Endometrial microvascular endothelial cells (primary cell): ENCODE data around the gene PRTFDC1. TPM values are rescaled to one million over a fixed set of nuclear protein-coding genes. Genes with fewer than 3 reads are reported as not detected.
"Not testable (repeated sequence)": the region's sequence is repeated elsewhere in the genome, so short reads cannot be mapped to it uniquely, and the experiment has no call there.

Experiments used
- in situ Hi-C: cut with HindIII; loops from 2 replicates; pipeline ENCODE4 v1.10.0; 2017; ENCODE audit warnings: low sequenced_read_pairs, low pct_unique_long_range_greater_than_20kb; ENCODE audit errors: inconsistent ontology term
- total RNA-seq: library from RNA; depleted of rRNA; stranded (reverse); fragments of >200 nt; gene quantifications from one replicate; pipeline ENCODE4 v1.2.3, GENCODE V29; 2015; ENCODE audit errors: inconsistent ontology term

PRTFDC1 gene
- total RNA-seq, 1 donor from 2014 or later: 5.9 TPM

DNA sequence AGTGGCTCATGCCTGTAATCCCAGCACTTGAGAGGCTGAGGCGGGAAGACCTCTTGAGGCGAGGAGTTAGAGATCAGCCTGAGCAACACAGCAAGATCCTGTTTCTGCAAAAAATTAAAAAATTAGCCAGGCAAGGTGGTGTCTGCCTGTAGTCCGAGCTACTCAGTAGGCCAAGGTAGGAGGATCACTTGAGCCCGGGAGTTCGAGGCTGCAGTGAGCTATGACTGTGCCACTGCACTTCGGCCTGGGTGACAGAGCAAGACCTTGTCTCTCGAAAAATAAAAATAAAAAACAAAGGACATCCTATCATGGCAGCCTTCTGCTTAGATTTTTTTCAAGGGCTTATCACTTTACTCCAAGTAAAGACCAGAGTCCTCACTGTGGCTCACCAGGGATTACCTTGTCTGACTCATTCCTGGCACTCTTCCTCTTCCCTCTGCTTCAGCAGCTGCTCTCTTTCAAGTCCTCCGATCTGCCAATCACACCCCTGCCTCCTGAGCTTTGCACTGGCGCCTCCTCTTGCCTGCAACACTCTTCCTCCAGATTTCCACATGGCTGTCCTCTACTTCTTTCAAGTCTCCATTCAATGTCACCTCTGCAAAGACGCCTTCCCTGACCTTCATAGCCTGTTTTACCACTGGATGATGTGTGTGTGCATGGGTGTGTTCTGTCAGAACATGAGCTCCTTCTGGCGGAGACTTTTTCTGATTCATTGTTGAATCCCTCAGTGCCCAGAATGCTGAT is 7.7 kb downstream of the PRTFDC1 start:
- in situ Hi-C loops: no loop called here

GRCh38 chr10:24938525-24938924 is 13.9 kb downstream of the PRTFDC1 start:
- in situ Hi-C loops: no loop called here

DNA sequence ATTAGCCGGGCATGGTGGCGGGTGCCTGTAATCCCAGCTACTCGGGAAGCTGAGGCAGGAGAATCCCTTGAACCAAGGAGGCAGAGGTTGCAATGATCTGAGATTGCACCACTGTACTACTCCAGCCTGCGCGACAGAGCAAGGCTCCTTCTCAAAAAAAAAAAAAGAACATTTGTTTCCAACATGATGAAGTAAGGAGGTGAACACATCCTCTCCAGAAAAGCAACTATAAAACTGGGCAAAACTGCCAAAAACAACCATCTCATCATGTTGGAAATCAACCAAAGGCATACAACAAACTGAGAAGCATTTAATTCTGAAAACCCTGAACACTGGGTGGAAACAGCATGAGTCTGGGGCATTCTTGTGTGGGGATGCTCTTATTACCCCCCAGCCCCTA is 14.3 kb downstream of the PRTFDC1 start:
- in situ Hi-C loops: no loop called here

DNA sequence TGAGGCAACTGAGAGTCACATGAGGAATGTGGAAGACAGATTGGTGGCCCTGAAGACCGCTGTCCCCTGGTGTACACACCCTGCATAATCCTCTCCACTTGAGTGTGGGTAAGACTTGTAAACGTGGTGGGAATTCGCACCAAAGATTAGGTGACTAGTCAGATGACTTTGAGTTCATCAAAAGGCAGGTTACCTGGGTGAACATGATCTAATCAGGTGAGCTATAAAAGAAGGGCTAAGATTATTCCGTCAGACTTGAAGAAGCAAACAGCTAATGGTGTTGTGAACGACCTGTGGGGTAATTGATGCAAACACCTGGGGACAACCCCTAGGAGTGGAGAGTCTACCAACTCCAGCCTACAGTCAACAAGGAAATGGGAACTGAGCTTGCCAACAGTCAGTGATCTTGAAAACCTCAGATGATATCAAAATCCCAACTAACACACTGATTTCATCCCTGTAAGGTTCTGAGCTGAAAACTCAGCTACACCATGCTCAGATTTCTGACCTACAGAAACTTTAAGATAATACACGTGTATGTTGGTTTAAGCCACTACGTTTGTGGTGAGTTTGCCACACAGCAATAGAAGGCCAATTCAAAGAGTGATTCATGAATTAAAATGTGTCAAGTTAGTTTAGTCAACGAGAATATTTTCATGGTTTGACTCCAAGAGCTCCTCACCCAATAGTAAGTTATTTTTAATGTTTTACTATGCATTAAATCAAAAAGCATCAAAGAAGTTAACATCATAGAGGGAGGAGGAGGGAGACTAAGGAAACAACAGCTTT is 16.7 kb downstream of the PRTFDC1 start:
- in situ Hi-C loops: no loop called here

- in situ Hi-C loops: no loop called here
These were observed 21.2 kb downstream of the PRTFDC1 start for GRCh38 chr10:24931236-24931635.

DNA sequence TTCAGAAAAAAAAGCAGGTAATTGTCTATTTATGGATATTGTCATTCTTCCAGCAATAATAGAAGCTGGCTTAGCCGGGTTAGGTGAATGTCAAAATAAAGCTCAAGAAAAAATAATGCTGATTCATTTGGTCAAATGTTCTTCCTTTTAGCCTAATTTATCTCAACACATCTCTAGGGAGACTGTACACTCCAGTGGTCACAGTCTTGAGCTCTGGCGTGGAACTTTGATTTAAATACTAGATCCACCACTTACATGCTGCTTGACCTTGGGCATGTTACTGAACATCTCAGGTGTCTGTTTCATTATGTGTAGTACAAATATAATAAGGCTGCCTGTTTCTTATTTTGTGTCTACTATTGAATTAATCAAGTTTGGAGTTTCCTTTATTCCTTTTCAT is 22.0 kb downstream of the PRTFDC1 start:
- in situ Hi-C loops: no loop called here

DNA sequence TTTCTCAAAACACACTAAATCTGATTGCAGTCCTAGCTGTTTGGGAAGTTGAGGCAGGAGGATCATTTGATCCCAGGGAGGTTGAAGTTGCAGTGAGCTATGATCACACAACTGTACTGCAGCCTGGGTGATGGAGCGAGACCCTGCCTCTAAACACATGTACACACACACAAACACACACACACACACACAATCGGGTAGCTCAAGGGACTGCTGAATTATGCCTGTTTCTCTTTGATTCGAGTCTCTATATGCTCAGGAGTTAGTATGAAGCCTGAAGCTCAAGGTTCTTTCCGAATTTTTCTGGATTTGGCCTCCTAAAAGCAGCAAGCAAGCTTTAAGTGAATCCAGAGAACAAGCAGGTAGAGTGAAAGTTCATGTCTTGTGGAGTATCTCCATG is 22.5 kb downstream of the PRTFDC1 start:
- in situ Hi-C loops: no loop called here

- in situ Hi-C loops: no loop called here
These were observed 23.3 kb downstream of the PRTFDC1 start for GRCh38 chr10:24929056-24929544.

DNA sequence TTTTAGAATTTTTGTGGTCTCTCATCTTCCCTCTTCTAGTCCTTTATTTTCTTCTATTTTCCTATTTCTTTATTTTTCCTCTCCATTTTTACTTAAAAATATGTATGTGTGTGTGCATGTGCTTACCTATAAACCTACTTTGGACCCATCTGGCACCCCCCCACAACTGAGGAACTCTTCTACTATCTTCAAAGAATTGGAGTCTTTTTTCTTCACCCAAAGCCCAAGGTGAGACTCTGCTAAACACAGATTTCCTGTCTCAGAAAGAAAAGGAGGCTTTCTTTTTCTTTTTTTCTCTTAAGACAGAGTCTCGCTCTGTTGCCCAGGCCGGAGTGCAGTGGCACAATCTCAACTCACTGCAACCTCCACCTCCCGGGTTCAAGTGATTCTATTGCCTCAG is 24.2 kb downstream of the PRTFDC1 start:
- in situ Hi-C loops: no loop called here

- in situ Hi-C loops: no loop called here
These were observed 25.8 kb downstream of the PRTFDC1 start for GRCh38 chr10:24926557-24926956.

DNA sequence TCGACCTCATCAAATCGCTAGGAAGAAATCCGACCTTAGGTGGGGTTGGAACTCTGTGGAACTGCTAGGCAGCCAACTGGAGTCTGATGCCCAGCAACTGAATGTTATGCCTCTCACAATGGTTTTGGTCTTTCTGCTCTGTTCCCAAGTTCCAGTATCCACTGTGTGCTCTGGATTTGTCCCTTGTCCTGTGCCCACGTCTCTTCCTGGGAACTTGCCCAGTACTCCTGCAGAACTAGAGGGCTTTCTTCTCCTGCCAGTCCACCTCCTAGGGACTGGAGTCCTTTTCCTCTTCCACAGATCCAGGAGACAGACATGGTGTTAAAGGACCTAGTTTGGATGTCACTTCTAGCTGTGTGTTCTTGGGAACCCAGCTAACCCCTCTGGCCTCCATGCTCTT is 26.6 kb downstream of the PRTFDC1 start:
- in situ Hi-C loops: no loop called here

- in situ Hi-C loops: not testable (repeated sequence)
These were observed 27.9 kb downstream of the PRTFDC1 start for GRCh38 chr10:24924483-24924882.

DNA sequence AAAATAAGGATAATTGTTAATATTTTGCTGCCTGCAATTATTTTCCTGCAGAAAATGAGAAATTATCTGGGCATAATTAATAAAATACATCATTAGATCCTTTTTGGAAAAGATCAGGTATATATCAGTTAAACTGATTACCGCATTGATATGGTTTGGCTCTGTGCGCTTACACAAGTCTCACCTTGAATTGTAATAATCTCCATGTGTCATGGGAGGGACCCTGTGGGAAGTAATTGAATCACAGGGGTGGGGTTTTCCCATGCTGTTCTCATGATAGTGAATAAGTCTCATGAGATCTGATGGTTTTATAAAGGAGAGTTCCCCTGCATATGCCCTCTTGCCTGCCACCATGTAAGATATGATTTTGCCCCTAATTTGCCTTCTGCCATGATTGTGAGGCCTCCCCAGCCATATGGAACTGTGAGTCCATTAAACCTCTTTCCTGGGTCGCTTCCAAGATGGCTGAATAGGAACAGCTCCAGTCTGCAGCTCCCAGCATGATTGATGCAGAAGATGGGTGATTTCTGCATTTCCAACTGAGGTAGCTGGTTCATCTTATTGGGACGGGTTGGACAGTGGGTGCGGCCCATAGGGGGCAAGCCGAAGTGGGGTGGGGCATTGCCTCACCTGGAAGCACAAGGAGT is 30.1 kb downstream of the PRTFDC1 start:
- in situ Hi-C loops: not testable (repeated sequence)

- in situ Hi-C loops: no loop called here
These were observed 31.2 kb downstream of the PRTFDC1 start for GRCh38 chr10:24920907-24921881.

DNA sequence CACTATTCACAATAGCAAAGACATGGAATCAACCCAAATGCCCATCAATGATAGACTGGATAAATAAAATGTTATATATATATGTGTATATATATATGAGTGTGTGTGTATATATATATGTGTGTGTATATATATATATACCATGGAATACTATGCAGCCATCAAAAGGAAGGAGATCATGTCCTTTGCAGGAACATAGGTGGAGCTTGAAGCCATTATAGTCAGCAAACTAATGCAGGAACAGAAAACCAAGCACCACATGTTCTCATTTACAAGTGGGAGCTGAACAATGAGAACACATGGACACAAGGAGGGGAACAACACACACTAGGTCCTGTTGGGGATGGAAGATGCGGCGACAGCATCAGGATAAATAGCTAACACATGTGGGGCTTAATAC is 32.2 kb downstream of the PRTFDC1 start:
- in situ Hi-C loops: not testable (repeated sequence)

GRCh38 chr10:24919629-24920028 is 32.8 kb downstream of the PRTFDC1 start:
- in situ Hi-C loops: not testable (repeated sequence)

GRCh38 chr10:24917979-24918378 is 34.4 kb downstream of the PRTFDC1 start:
- in situ Hi-C loops: no loop called here

GRCh38 chr10:24917493-24917892 is 34.9 kb downstream of the PRTFDC1 start:
- in situ Hi-C loops: no loop called here

DNA sequence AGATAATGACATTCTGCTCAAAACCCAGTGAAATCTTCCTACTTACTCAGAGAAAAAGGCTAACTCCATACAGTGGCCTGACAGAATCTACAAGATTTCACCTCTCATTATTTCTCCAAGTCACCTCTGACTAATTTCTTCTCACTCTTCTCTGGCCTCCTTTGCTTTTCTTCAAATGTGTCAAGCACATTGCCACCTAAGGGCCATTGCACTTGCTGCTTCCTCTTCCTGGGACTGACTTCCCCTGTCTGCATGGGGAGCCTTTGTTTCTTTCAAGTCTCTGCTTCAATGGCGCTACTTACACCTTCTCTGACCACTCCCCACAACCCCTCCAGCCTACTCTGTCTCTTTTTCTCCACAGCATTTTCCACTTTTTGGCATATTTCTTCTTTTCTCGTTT is 36.0 kb downstream of the PRTFDC1 start:
- in situ Hi-C loops: no loop called here
